GM19328 (cell line): ENCODE data around the gene CFAP47.
"Not testable (repeated sequence)": the region's sequence is repeated elsewhere in the genome, so short reads cannot be mapped to it uniquely, and the experiment has no call there.

Experiments used
- ATAC-seq: cut with Tn5 transposase; IDR thresholded peaks from one replicate; pipeline ENCODE4 v1.9.1; 2021; ENCODE audit warnings: mild to moderate bottlenecking, moderate library complexity; ENCODE audit not compliant: unreplicated experiment

The CFAP47 gene

GRCh38 chrX:35919536-35920309, at the start of gene CFAP47:
Gene CFAP47 (plus strand): TSS chrX:35919734. CDS start chrX:35919800, 66 bp downstream.
- ATAC-seq = no peak

GRCh38 chrX:35880601-35881000, 38.9 kb upstream of the CFAP47 start:
- no peak for ATAC-seq

DNA sequence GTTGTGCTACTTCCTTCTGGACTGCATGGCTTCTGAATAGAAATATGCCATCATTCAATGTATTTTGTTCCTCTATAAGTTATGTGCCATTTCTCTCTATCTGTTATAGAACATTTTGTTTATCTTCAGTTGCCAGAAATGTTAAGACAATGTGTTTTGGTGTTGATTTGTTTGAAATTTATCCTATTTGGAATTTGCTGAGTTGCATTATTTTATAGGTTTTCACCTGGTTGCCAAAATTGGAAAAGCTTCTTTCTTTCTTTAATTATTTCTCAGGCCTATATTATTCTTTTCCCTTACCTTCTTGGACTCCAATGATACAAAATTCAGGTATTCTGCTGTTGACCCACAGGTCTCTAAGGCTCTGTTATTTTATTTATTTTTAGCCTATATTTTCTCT, 33.4 kb upstream of the CFAP47 start:
- ATAC-seq = no peak

GRCh38 chrX:35890699-35891098, 28.8 kb upstream of the CFAP47 start:
- no peak for ATAC-seq

DNA sequence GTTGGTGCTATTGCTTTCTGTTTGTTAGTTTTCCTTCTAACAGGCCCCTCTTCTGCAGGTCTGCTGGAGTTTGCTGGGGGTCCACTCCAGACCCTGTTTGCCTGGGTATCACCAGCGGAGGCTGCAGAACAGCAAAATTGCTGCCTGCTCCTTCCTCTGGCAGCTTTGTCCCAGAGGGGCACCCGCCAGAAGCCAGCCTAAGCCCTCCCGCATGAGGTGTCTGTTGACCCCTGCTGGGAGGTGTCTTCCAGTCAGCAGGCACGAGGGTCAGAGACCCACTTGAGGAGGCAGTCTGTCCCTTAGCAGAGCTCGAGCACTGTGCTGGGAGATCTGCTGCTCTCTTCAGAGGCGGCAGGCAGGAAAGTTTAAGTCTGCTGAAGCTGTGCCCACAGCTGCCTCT, 67.3 kb downstream of the CFAP47 start:
- not testable (repeated sequence) for ATAC-seq

DNA sequence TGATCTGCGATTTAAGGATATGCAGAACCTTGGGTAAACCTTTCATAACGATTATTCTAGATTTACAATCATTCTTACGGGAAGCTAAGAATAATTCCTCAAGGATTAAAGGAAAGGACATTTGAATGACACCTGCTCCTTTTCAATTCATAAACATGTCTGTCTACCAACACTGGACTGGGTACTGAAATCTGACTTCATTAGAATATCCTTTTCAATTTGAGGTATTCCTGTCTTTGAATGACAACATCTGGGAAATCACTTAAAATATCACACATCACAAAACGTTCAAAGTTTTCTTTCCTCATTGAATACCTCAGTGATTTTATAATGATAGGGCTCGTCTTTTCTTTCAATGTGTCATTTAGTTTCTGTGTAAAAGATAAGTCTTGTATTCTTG, 87.7 kb downstream of the CFAP47 start:
- no peak for ATAC-seq

- no peak for ATAC-seq
Observed at GRCh38 chrX:36019125-36019524, 99.6 kb downstream of the CFAP47 start.

DNA sequence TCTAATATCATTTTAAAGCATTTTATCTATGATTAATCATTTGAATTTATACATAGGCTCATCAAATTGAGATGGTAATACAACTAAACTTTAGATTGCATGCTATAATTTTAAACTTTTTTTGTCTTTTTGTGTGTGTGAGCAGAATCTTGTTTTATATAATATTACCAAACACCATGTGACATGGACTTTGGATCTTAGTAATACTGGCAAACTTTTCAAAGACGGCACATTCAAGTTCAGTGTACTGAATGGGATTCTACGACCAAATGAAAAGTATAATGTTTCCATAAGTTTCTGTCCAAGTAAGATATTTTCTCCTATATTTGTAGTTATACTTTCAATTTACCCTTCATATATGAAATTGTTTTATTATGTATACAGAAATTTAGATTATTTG, 116.0 kb downstream of the CFAP47 start:
- no peak for ATAC-seq

DNA sequence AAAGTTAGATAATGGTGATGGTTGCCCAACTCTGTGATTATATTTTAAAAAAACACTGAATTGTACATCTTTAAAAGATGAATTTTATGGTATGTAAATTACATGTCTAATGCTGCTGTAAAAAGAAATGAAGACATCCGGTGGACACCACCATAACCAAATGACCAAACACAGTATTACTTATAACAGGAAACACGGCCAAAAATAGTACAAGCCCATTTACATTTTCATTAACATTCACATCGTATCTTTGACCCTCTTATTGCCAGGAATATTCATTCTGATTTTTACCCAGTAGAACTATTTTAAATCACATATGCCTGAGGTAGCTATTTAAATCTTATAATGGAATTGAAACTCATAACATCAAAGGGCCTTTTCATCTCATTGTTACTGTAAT, 143.2 kb downstream of the CFAP47 start:
- no peak for ATAC-seq

DNA sequence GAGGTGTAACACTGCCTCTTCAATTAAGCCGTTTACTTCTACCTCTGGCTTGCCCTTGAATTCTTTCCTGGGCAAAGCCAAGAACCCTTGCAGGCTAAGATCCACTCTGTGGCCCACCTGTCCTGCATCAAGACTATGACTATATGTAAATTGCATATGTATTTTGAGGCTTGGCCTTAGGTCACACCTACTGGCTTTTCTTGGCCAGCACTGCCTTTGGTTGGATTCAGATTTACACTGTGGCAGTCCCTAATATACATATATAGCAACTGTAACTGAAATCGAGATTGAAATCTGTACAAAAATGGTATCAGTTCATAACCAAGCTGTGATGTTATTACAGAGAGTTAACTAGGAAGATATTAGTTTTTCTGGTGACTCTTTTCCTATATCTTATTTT, 151.5 kb downstream of the CFAP47 start:
- ATAC-seq = no peak

GRCh38 chrX:36075009-36075408, 155.5 kb downstream of the CFAP47 start:
- not testable (repeated sequence) for ATAC-seq

DNA sequence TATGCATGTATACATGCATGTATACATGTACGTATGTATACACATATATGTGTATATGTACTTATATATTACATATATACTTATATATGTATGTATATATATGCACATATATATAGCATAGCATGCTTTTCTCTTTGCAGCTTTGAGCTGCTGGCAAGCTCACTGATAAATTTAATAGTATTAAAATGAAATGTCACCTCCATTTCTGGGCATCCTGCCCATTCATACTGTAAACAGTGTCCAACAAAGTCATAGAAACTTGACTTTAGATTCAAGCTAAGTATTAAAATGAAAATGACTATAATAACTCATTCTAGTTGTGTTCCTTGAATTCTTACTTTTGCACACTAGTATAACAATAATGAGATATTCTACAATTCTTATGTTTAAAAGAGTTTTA, 163.7 kb downstream of the CFAP47 start:
- ATAC-seq = no peak

DNA sequence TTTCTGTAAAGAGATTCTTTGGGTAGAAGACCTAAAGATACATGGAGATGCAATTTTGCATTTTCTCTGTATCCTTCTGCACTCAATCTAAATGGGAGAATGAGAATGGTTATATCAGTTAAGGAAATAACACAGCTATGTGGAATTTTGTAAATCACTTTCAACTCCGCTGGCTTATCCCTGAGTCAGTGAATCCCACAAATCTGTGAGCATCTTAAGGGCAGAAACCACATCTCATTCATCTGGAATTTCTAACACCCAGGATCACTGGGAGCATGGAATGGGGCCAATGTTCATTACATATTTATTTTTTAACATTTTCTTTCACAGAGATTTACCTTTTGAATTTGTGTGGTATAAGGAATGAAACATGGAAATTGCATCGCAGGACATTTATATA, 167.8 kb downstream of the CFAP47 start:
- ATAC-seq = no peak

DNA sequence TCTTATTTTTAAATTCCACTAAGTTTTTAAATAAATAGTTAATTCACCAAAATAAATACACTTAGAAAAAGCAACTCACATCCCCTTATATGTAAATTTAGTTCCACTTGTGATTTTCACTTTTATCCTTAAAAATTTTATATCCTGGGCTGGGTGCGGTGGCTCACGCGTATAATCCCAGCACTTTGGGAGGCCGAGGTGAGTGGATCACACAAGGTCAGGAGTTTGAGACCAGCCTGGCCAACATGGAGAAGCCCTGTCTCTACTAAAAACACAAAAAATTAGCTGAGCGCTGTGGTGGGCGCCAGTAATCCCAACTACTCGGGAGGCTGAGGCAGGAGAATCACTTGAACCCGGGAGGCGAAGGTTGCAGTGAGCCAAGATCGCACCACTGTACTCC, 169.4 kb downstream of the CFAP47 start:
- not testable (repeated sequence) for ATAC-seq

- no peak for ATAC-seq
Observed at GRCh38 chrX:36102425-36102824, 182.9 kb downstream of the CFAP47 start.

DNA sequence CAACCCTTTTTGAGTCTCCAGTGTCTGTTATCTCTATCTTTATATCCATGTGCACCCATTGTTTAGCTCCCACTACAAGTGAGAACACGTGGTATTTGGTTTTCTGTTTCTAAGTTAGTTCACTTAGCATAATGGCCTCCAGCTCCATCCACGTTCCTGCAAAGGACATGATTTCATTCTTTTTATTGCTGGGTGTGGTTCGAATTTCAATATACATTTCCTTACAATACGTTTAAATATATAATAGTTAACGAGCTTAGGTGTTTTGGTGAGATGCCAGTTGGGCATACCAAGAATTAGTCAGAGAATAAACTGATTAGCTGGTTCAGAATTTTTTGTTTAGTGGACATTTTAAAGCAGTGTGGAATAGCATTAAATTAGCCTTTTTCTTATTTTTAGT, 196.7 kb downstream of the CFAP47 start:
- no peak for ATAC-seq

GRCh38 chrX:36159254-36159653, 239.7 kb downstream of the CFAP47 start:
- no peak for ATAC-seq

- ATAC-seq = no peak
Observed at GRCh38 chrX:36160081-36160480, 240.5 kb downstream of the CFAP47 start.

- ATAC-seq = no peak
Observed at GRCh38 chrX:36198575-36198974, 279.0 kb downstream of the CFAP47 start.

- no peak for ATAC-seq
Observed at GRCh38 chrX:36199928-36200327, 280.4 kb downstream of the CFAP47 start.

- ATAC-seq = no peak
Observed at GRCh38 chrX:36214924-36215323, 295.4 kb downstream of the CFAP47 start.

- ATAC-seq = no peak
Observed at GRCh38 chrX:36218801-36219200, 299.3 kb downstream of the CFAP47 start.
